HG03460 (cell line): ENCODE data around the gene GBX2.

Experiments used
- ATAC-seq: cut with Tn5 transposase; IDR thresholded peaks from one replicate; pipeline ENCODE4 v1.9.1; 2021; ENCODE audit not compliant: unreplicated experiment

The GBX2 gene

GRCh38 chr2:236120829-236121228 lies 47.4 kb downstream of the GBX2 start:
- ATAC-seq = no peak

DNA sequence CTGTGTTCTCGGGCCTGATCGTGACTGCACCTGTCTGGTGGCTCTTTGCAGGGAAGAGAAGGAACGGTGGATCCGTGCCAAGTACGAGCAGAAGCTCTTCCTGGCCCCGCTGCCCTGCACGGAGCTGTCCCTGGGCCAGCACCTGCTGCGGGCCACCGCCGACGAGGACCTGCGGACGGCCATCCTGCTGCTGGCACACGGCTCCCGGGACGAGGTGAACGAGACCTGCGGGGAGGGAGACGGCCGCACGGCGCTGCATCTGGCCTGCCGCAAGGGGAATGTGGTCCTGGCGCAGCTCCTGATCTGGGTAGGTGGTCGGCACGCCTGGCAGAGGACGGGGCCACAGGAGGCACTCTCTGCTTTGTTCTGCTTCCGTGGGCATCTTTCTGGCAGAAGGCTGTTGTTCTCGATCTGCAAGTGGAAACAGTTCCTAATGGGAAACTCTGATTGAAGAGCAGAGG lies 48.0 kb downstream of the GBX2 start:
- ATAC-seq = no peak

DNA sequence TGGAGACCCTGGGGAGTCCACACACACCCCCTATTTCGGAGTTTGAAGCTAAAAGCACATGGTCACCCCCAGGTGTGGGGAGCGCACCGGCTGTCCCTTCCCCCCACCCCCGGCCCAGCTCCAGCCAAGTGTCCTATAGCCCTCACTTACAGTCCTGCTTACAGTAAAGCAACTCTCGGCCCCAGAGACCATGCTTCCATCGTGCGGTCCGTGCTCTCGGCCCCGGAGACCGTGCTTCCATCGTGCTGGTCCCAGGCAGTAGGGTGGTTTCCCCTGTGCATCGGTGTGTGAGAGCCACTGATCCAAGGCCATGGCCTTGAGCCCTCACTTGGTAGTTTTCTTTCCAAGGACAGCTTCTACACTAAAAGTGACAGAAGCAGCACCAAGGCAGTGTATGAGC lies 48.7 kb downstream of the GBX2 start:
- ATAC-seq = no peak

DNA sequence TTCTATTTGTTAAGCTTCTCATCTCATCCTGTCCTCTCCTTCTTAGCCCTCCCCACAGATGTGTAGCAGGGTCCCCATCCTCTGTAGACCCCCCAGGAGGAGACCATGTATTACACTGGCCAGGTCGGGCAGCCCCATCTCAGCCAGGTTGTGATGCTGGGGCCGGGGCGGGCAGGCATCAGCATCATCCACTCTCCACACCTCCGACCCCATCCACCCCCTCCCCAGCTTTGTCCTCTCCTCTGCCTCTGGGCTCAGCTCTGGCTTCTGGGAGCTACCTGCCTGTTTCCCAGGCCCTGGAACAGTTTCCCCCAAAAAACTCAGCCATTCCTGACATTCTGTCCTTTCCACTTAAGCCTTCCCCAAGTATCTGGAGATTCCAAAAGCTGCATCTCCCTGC lies 49.2 kb downstream of the GBX2 start:
- ATAC-seq = no peak

- ATAC-seq = no peak
Measured at GRCh38 chr2:236117861-236118269, 50.3 kb downstream of the GBX2 start.

GRCh38 chr2:236117401-236117800 lies 50.8 kb downstream of the GBX2 start:
- ATAC-seq = no peak
